GM12892 (cell line): ENCODE data around the gene HAX1.
"Not testable (repeated sequence)": the region's sequence is repeated elsewhere in the genome, so short reads cannot be mapped to it uniquely, and the experiment has no call there.

Experiments used
- DNase-seq: peaks from one replicate; pipeline ENCODE4 v3.0.0; 2011; ENCODE audit not compliant: insufficient read length
- FAIRE-seq: peaks from 2 replicates; lab custom pipeline; 2011; peaks lifted over from hg19 to GRCh38; lab: Jason Lieb, UNC
- POLR2A ChIP-seq: IDR thresholded peaks from 2 replicates; pipeline ENCODE4 v1.6.1; 2011; ENCODE audit warnings: low read depth, low read length, control low read depth
- POLR2AphosphoS5 ChIP-seq: IDR thresholded peaks from 2 replicates; pipeline ENCODE4 v1.6.1; 2011; ENCODE audit warnings: low read depth, low read length, control low read depth
- TAF1 ChIP-seq: IDR thresholded peaks from 2 replicates; pipeline ENCODE4 v1.6.1; 2011; ENCODE audit warnings: low read depth, mild to moderate bottlenecking, control low read depth, low read length, borderline replicate concordance

HAX1 gene

GRCh38 chr1:154290921-154291320 is 18.5 kb downstream of the HAX1 start:
- TF ChIP-seq POLR2AphosphoS5 (no peak), TAF1 (no peak), POLR2A (no peak)
- DNase-seq (no peak), FAIRE-seq (no peak)

DNA sequence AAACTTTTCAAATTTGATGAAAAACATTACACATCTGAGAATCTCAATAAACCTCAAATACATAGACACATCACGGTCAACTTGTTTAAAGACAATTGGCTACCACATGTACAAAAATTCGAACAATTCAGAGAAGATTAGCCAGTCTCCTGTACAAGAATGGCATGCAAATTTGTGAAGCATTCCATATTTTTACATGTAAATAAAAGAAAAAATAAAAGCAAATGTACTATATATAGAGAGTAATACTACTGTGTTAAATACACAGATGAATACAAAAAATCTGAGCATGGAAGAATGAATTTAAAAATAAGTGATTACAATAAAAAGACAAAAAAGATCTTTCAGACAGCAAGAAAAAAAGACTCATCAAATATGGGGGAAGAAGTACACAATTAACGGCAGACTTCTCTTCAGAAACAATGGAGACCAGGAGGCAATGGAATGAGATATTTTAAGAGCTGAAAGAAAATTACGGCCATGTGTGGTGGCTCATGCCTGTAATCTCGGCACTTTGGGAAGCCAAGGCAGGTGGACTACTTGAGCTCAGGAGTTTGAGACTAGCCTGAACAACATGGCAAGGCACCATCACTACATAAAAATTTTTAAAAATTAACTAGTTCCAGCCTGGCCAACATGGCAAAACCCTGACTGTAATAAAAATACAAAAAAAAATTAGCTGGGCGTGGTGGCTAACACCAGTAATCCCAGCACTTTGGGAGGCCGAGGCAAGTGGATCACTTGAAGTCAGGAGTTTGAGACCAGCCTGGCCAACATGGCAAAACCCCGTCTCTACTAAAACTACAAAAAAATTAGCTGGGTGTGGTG is 23.2 kb downstream of the HAX1 start:
- no peak for DNase-seq
- no peak for TF ChIP-seq TAF1
- TF ChIP-seq POLR2A: no peak
- no peak for TF ChIP-seq POLR2AphosphoS5
- FAIRE-seq: no peak

- no peak for TF ChIP-seq POLR2AphosphoS5
- no peak for TF ChIP-seq TAF1
- TF ChIP-seq POLR2A: no peak
- FAIRE-seq (no peak), DNase-seq (no peak)
Observed at GRCh38 chr1:154301582-154301981, 29.2 kb downstream of the HAX1 start.

GRCh38 chr1:154304664-154305337 is 32.4 kb downstream of the HAX1 start:
- DNase-seq (no peak), FAIRE-seq (no peak)
- TF ChIP-seq POLR2A: no peak
- 0 out of 2 replicates have a peak, but pooled peaks have one; percentile 30 for TF ChIP-seq POLR2AphosphoS5
- TF ChIP-seq TAF1: no peak

- DNase-seq (no peak), FAIRE-seq (no peak)
- TF ChIP-seq TAF1 (no peak), POLR2AphosphoS5 (no peak), POLR2A (no peak)
Observed at GRCh38 chr1:154306151-154306550, 33.7 kb downstream of the HAX1 start.

- DNase-seq, FAIRE-seq: not testable (repeated sequence)
Observed at GRCh38 chr1:154307670-154308270, 35.3 kb downstream of the HAX1 start.

GRCh38 chr1:154309136-154309535 is 36.7 kb downstream of the HAX1 start:
- DNase-seq, FAIRE-seq: not testable (repeated sequence)

- not testable (repeated sequence) for FAIRE-seq, DNase-seq
Observed at GRCh38 chr1:154312229-154313065, 40.0 kb downstream of the HAX1 start.

DNA sequence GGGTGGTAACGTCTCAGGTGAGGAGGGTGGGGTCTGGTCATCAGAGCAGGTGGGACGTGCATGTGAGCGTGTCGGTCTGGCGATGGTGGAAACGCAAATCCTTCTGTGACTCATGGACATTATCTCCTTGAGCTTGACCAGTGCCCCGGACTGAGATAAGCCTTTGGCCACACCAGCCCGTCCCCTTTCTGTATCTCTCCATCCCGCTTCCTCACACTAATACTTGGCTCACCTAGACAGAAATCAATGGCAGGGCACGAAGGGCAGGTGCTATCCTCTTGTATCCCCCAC is 40.6 kb downstream of the HAX1 start:
- TF ChIP-seq POLR2AphosphoS5: no peak
- no peak for TF ChIP-seq POLR2A
- TF ChIP-seq TAF1: no peak
- DNase-seq (no peak), FAIRE-seq (no peak)

DNA sequence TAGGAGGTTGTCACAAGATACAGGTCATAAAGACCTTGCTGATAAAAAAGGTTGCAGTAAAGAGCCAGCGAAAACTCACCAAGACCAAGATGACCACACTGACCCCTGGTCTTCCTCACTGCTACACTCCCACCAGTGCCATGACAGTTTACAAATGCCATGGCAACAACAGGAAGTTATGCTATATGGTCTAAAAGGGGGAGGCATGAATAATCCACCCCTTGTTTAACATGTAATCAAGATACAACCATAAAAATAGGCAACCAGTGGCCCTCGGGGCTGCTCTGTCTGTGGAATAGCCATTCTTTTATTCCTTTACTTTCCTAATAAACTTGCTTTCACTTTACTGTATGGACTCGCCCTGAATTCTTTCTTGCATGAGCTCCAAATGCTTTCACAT is 41.8 kb downstream of the HAX1 start:
- not testable (repeated sequence) for FAIRE-seq, DNase-seq

DNA sequence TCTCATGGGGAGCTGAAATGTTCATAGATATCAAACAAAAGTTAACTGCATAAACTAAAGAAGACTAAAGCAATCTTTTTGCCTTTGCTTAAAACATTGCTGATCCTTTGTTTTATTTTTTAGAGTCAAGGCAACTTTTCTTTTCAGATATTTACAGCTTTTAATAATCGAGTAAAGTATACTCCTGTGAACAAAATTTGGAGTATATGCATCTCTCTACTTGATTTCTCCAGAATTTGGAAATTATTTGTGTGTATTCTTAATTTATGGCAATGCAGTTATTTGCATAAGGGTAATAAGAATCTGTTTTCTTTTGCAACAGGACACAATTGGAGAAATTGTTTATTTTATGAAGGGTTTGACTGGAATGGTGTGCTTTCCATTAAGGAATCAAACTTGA is 44.3 kb downstream of the HAX1 start:
- no peak for TF ChIP-seq TAF1
- TF ChIP-seq POLR2AphosphoS5: no peak
- no peak for TF ChIP-seq POLR2A
- FAIRE-seq (no peak), DNase-seq (no peak)

- TF ChIP-seq TAF1 (no peak), POLR2A (no peak), POLR2AphosphoS5 (no peak)
Observed at GRCh38 chr1:154318386-154318785, 46.0 kb downstream of the HAX1 start.

More at GRCh38 chr1:154318386-154318785, 46.0 kb downstream of the HAX1 start:
- no peak for FAIRE-seq
- DNase-seq: no peak
